GM19467 (cell line): ENCODE results near the gene MEDAG.
"Not testable (repeated sequence)": the region's sequence is repeated elsewhere in the genome, so short reads cannot be mapped to it uniquely, and the experiment has no call there.

ENCODE experiments used
- ATAC-seq: cut with Tn5 transposase; IDR thresholded peaks from one replicate; pipeline ENCODE4 v1.9.1; 2021; ENCODE audit warnings: mild to moderate bottlenecking, moderate library complexity; ENCODE audit not compliant: unreplicated experiment

The MEDAG gene

DNA sequence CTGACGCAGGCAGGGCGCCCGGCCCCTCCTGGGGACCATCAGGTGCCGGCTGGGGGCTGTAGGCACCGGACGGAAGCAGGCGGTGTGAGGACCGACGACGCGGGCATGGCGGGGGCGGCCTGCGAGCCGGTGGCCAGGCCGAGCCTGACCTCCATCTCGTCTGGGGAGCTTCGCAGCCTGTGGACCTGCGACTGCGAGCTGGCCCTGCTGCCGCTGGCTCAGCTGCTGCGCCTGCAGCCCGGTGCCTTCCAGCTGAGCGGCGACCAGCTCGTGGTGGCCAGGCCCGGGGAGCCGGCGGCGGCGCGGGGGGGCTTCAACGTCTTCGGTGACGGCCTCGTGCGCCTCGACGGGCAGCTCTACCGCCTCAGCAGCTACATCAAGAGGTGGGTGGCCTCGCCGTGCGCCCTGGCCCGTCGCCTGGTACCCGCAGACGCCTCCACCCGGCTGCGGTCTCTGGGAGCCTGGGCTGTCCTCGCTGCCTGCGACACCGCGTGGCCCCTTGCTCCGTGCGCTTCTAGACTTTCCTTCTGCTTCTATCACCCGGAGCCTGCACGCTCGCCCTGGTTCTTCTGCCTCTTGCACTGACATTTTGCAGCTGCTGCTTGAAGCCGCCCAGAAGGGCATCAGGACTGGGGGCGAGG is 460 bp downstream of the MEDAG start:
- no peak for ATAC-seq

- no peak for ATAC-seq
Measured at GRCh38 chr13:30907121-30907861, 1.2 kb downstream of the MEDAG start.

DNA sequence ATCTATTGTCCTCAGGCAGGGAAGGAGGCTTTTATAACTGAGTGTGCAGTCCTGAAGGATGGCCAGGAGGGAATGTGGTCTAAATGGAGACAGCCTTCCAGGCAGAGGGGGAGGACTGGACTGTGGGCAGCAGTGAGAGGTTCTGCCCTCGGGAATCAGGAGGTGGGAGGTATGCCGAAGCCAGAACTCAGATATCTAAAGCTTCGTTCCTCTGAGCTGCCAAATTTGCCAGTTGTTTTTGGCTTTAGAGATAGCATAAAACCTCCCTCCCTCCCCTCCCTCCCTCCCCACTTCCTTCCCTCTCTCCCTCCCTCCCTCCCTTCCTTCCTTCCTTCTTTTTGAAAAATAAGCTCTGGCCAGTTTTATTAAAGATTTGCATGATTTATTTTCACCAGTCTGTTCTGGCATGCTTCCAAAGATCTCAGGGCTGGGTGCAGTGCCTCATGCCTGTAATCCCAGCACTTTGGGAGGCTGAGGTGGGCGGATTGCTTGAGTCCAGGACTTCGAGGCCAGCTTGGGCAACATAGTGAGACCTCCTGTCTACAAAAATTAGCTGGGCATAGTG is 2.4 kb downstream of the MEDAG start:
- ATAC-seq: no peak

- no peak for ATAC-seq
Measured at GRCh38 chr13:30910676-30911075, 4.6 kb downstream of the MEDAG start.

GRCh38 chr13:30915691-30916541 is 9.8 kb downstream of the MEDAG start:
- ATAC-seq: no peak

DNA sequence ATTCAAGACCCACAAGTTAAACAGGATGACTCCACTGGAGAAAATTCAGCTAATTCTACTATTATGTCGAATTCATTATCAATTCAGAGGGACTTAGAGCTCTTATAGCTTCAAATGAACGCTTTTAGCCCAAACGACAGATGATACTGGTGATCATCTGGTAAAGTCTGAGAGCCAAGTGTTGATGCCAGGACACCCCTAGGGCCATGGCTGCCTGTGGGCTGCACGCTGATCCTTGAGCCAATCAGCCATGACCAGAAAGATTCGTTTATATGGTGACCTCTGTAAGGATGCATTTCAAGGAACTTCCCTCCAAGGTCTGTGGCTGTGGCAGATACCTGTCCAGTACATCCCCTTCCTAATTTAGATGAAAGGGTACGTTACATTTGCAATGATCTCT is 10.9 kb downstream of the MEDAG start:
- ATAC-seq: no peak

- no peak for ATAC-seq
Measured at GRCh38 chr13:30918662-30919405, 12.8 kb downstream of the MEDAG start.

GRCh38 chr13:30920162-30920909 is 14.3 kb downstream of the MEDAG start:
- ATAC-seq: no peak

GRCh38 chr13:30923418-30923817 is 17.3 kb downstream of the MEDAG start:
- no peak for ATAC-seq

DNA sequence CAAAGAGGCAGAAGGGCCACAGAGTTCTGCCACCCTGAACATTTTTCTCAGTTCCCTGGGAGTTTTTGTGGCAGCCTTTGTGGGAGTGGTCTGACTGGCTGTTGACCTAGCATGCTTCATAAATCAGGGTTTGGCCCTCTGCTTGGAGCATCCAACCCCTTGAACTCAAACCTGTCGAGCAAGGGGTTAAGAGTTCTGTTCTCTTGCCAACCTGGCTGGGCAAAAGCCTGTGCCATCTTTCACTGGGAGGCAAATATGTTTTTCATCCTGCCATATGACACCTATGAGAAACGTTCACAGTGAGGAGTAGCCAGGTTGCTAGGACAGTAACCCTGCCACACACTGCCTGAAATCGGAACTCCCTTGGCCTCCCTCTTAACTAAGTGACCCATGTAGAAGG is 18.6 kb downstream of the MEDAG start:
- no peak for ATAC-seq

DNA sequence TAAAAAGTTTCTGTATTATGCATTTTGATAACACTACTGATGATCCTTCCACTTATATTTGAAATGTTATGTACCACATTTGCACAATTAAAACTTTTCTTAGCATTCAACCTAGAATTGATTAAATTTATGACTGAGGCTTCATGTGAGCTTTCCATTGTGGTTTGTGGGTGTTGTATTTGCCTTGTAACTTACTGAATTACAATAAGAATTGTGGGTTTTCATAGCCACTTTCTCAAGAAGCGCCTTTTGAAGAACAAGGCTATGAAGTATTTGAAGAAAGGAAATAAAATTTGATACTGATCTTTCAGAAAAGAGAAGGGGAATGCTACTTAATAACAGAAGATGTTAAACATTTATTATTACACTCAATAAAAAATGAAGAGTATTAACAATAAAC is 19.4 kb downstream of the MEDAG start:
- ATAC-seq: no peak

- no peak for ATAC-seq
Measured at GRCh38 chr13:30926781-30927180, 20.7 kb downstream of the MEDAG start.

GRCh38 chr13:30927188-30927587 is 21.1 kb downstream of the MEDAG start:
- ATAC-seq: not testable (repeated sequence)

- no peak for ATAC-seq
Measured at GRCh38 chr13:30927595-30927994, 21.5 kb downstream of the MEDAG start.

- no peak for ATAC-seq
Measured at GRCh38 chr13:30928978-30929377, 22.9 kb downstream of the MEDAG start.

- no peak for ATAC-seq
Measured at GRCh38 chr13:30932481-30933353, 26.6 kb downstream of the MEDAG start, which contains the start of gene TEX26. TEX26 (plus strand) TSS chr13:30932656; CDS start chr13:30932716, 60 bp downstream.

- no peak for ATAC-seq
Measured at GRCh38 chr13:30933354-30933670, 27.2 kb downstream of the MEDAG start.

DNA sequence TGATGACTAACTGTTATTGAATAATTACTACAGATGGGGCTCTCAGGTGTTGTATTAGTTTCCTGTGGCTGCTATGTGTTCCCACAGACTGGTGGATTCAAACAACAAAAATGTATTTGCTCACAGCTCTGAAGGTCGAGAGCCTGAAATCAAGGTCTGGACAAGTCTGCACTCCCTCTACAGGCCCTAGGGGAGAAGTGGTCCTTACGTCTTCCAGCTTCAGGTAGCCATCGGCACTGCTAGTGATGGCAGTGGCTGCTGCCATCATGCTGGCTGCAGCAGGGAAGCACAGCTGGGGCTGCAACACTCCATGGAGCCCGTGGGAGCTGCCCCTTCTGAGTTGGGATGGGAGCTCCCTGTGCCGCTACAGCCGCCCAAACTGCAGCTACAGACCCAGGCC is 28.3 kb downstream of the MEDAG start:
- ATAC-seq: no peak

GRCh38 chr13:30934803-30935202 is 28.7 kb downstream of the MEDAG start:
- no peak for ATAC-seq
